Measurements from ENCODE around the gene PAF1. TPM values are rescaled to one million over a fixed set of nuclear protein-coding genes. Genes with fewer than 3 reads are reported as not detected.

Gene PAF1
- 23.8 and 24.8 TPM in 2 replicates for total RNA-seq

GRCh38 chr19:39390751-39391437 is at the start of gene PAF1, which contains the start of gene MED29:
Gene PAF1, minus strand, starts transcription at chr19:39391106. Its CDS starts 242 bp downstream, at chr19:39390864.
Gene MED29, plus strand, starts transcription at chr19:39391378. Its CDS starts 45 bp downstream, at chr19:39391423.

DNA sequence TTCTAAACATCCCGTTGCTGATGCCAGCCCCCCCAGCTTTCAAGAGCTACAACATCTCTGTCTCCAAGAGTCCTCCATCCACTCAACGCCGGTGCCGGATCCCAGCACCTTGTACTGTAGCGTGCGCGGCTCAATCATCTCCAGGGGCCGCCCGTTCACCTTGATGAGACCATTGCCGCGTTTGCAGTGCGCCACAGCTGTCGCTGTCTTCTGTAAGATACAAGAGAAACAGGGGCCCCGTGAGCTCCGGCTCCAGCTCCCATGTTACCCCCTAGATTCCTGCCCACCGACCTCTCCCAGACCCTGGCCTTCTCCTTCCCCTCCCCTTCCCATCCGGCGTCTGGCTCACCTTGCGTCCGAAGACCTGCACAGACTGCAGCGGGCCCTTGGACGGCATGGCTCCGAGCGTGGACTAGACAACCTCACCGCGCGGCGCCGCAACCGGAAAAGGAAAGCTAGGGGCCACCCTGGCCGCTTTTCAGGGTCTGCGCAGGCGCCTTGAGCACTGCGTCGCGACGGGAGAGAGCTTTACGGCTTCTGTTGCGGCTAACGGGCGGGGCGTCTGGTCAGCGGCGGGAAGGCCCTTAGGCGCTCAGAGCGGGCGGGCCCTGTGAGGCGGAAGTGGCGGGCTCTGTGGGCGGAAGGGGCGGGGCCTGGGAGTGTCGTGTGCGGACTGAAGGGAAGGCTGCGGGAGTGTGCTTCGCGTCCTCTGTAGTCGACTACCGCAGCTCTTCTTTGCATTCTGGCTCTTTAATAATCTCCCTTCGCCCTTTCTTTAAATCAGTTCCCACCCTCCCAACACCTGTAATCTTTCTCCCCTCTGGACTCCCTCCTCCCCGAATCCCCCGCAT is 44.8 kb upstream of the PAF1 start, which contains the start of gene RPS16:
Gene RPS16, minus strand, starts transcription at position 451 of the 851 bp plus-strand sequence. Its CDS starts 54 bp downstream, at position 397.

DNA sequence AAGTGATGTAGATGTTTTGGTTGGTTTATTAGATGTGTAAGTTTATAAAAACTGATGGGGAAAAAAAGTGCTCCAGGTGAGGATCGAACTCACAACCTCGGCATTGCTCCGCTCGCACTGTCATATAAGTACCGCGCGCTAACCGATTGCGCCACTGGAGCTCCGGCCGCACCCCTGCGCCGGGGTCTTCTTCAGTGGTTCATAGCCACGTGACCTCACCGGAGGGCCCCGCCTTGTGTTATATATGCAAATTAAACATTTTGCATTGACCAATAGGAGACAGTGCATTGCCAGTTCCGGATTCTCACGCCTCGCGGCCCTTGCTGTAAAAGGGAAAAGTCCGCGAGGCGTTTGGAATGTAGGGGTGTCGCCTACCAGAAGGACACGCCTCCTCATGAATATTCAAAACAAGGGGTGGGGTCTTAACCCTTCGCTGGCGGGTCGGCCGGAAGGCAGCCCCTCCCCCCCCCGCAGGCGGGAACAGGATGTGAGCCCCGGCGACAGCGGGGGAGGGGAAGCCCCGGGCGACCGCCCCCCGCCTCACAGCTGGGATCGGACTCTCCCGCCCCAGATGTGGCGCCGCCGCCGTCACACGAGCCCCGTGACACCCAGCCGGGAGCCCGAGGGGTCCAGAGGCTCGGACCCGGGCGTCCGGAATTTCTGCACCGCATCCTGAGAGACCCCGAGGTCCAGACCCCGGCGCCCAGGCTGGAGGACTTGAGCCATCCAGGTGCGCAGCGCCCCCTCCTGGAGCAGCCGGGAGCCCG is 21.4 kb upstream of the PAF1 start, which contains the start of gene PLEKHG2:
Gene PLEKHG2, plus strand, starts transcription at position 570 of the 767 bp plus-strand sequence. CDS start 1,418 bp downstream, outside the sequence.

DNA sequence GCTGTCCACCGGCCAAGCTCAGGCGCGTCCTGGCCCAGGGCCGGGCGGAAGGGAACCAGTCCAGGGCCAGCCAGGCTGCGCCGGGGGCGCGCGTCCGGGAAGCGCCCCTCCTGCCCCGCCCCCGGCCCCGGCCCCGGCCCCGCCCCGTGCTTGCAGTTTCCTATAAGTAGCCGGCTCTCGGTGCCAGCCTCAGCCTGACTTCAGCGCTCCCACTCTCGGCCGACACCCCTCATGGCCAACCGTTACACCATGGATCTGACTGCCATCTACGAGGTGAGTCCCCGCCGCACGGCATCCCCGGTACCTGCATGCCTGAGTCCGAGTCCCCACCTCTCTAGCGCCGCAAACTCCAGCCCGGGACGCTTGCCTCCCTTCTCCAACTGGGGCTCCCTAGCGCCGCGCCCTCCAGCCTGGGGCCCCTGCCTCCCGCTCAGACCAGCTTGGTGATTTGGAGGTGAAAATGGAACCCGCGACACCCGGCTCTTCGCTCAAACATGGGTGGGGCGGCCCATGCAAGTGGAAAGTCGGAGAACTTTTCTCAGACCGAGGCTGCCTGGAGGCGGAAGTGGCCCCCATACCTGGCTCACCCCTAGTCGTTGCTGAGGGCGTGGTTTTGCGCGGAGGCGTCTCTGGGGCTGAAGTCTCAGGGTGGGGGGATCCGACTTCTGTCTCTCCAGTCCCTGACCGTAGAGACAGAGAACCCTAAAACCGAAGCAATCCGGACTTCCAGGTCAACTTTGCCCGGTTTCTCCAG is 15.9 kb upstream of the PAF1 start, which contains the start of gene ZFP36:
Gene ZFP36, plus strand, starts transcription at position 192 of the 754 bp plus-strand sequence. Its CDS starts 58 bp downstream, at position 250.

GRCh38 chr19:39341719-39342604 is 48.9 kb downstream of the PAF1 start, which contains the start of gene SAMD4B:
Gene SAMD4B, plus strand, starts transcription at chr19:39342421. Its CDS starts 14,473 bp downstream, at chr19:39356894.

Other genes with a start within 250 kb of the PAF1 start
- gene NCCRP1, start 194.1 kb downstream of the PAF1 start, total RNA-seq, result not detected in 2 replicates
- not detected in 2 replicates for gene SYCN, start 186.8 kb downstream of the PAF1 start, total RNA-seq
- not detected in 2 replicates for gene IFNL3, start 146.1 kb downstream of the PAF1 start, total RNA-seq
- not detected in 2 replicates for gene IFNL4, start 142.2 kb downstream of the PAF1 start, total RNA-seq
- gene IFNL2, start 122.7 kb downstream of the PAF1 start, total RNA-seq, result not detected in 2 replicates
- gene IFNL1, start 94.7 kb downstream of the PAF1 start, total RNA-seq, result not detected in 2 replicates
- gene LRFN1, start 70.2 kb downstream of the PAF1 start, total RNA-seq, result 0.22 and 0.43 TPM in 2 replicates
- gene GMFG, start 55.1 kb downstream of the PAF1 start, total RNA-seq, result 326 and 329 TPM in 2 replicates
- 21.3 and 27.1 TPM in 2 replicates for gene SAMD4B, start 48.7 kb downstream of the PAF1 start, total RNA-seq
- gene MED29, start 272 bp upstream of the PAF1 start, total RNA-seq, result 11.4 and 12.5 TPM in 2 replicates
- 2.0 and 7.6 TPM in 2 replicates for gene ZFP36, start 15.7 kb upstream of the PAF1 start, total RNA-seq
- 12.9 and 23.0 TPM in 2 replicates for gene PLEKHG2, start 21.6 kb upstream of the PAF1 start, total RNA-seq
- 108 and 134 TPM in 2 replicates for gene RPS16, start 44.8 kb upstream of the PAF1 start, total RNA-seq
- 37.2 and 42.9 TPM in 2 replicates for gene SUPT5H, start 54.5 kb upstream of the PAF1 start, total RNA-seq
- gene TIMM50, start 89.7 kb upstream of the PAF1 start, total RNA-seq, result 35.5 and 38.6 TPM in 2 replicates
- gene DLL3, start 107.8 kb upstream of the PAF1 start, total RNA-seq, result 0.09 and 0.11 TPM in 2 replicates
- not detected in 2 replicates for gene SELENOV, start 124.0 kb upstream of the PAF1 start, total RNA-seq
- gene EID2B, start 141.7 kb upstream of the PAF1 start, total RNA-seq, result 2.9 and 5.3 TPM in 2 replicates
- 13.5 and 15.0 TPM in 2 replicates for gene EID2, start 149.1 kb upstream of the PAF1 start, total RNA-seq
- gene LGALS13, start 211.4 kb upstream of the PAF1 start, total RNA-seq, result not detected in 2 replicates

Data from dermis lymphatic vessel endothelial cell (primary cell).